Fibroblast of villous mesenchyme (primary cell): ENCODE measurements around the gene MAPK8. TPM values are rescaled to one million over a fixed set of nuclear protein-coding genes. Genes with fewer than 3 reads are reported as not detected.
A peak's percentile ranks its signal among the peaks of the same experiment; 100 is the strongest.
"Not testable (repeated sequence)": the region's sequence is repeated elsewhere in the genome, so short reads cannot be mapped to it uniquely, and the experiment has no call there.

Source experiments
- DNase-seq: peaks from one replicate; pipeline ENCODE4 v3.0.0-alpha.2; 2010; ENCODE audit warnings: low read depth
- H3K4me3 ChIP-seq: 2 replicates; pipeline ENCODE4 v1.5.1; 2011; ENCODE audit warnings: low read depth, mild to moderate bottlenecking, low read length
- total RNA-seq: library from RNA; depleted of rRNA; stranded (reverse); fragments of >200 nt; gene quantifications from 2 replicates; pipeline ENCODE4 v1.2.3, GENCODE V29; 2012
- TF ChIP-seq, protein P1 (sequence below): IDR thresholded peaks from 2 replicates; pipeline ENCODE4 v1.5.1; 2012; ENCODE audit warnings: low read depth, mild to moderate bottlenecking, low read length; ENCODE audit not compliant: insufficient read depth

Gene MAPK8
- total RNA-seq, 1 donor: 111 TPM

DNA sequence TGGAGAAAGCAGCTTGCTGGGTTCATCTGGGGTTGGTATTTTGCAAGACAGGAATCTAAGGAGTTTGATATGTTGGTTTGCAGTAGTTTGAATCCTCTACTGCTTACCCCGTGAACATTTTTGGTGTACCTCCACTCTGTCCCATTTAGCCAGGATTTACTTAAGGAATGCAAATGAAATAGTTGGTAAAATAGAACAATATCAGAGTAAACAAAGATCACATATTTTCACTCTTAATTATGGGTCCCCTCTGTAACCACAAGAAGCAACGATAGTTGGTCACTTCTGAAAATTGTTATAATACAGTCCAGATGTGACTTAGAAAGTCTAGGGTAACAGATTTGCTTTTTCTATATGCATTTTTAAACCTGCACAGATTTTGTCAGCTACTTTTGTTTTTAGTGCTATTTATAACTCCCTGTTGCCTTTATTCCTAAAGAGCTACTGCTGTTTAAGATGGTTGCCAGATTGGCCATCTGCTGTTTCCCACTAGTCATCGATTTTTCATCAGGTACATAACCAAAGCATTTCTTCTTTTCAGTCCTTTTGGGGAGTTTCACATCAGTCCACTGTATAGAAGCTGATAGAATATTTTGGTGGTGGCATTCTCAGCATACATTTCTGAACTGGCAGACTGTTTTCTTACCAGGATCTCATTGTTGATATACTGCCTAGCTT is 37.6 kb downstream of the MAPK8 start:
- no peak for DNase-seq
- TF ChIP-seq, protein P1, sequence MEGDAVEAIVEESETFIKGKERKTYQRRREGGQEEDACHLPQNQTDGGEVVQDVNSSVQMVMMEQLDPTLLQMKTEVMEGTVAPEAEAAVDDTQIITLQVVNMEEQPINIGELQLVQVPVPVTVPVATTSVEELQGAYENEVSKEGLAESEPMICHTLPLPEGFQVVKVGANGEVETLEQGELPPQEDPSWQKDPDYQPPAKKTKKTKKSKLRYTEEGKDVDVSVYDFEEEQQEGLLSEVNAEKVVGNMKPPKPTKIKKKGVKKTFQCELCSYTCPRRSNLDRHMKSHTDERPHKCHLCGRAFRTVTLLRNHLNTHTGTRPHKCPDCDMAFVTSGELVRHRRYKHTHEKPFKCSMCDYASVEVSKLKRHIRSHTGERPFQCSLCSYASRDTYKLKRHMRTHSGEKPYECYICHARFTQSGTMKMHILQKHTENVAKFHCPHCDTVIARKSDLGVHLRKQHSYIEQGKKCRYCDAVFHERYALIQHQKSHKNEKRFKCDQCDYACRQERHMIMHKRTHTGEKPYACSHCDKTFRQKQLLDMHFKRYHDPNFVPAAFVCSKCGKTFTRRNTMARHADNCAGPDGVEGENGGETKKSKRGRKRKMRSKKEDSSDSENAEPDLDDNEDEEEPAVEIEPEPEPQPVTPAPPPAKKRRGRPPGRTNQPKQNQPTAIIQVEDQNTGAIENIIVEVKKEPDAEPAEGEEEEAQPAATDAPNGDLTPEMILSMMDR: no peak

DNA sequence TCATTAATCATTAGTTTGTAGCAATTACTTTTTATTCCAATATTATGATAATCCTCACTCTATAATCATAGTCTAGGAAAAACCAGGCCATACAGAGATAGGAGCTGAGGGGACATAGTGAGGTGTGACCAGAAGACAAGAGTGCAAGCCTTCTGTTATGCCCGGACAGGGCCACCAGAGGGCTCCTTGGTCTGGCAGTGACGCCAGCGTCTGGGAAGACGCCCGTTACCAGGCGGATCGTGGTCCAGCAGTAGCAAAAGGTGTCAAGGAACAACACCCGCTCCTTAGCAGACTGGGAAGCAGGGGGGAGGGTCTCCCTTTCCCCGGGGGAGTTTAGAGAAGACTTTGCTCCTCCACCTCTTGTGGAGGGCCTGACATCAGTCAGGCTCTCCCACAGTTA is 39.8 kb downstream of the MAPK8 start:
- H3K4me3 ChIP-seq, DNase-seq: not testable (repeated sequence)

More for the DNA sequence above, 37.6 kb downstream of the MAPK8 start:
- no peak overlapping the region for H3K4me3 ChIP-seq

DNA sequence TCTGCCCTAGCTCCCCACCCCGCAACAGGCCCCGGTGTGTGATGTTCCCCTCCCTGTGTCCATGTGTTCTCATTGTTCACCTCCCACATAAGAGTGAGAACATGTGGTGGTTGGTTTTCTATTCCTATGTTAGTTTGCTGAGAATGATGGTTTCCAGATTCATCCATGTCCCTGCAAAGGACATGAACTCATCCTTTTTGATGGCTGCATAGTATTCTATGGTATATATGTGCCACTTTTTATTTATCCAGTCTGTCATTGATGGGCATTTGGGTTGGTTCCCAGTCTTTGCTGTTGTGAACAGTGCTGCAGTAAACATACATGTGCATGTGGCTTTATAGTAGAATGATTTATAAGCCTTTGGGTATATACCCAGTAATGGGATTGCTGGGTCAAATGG is 41.1 kb downstream of the MAPK8 start:
- DNase-seq, H3K4me3 ChIP-seq: not testable (repeated sequence)

DNA sequence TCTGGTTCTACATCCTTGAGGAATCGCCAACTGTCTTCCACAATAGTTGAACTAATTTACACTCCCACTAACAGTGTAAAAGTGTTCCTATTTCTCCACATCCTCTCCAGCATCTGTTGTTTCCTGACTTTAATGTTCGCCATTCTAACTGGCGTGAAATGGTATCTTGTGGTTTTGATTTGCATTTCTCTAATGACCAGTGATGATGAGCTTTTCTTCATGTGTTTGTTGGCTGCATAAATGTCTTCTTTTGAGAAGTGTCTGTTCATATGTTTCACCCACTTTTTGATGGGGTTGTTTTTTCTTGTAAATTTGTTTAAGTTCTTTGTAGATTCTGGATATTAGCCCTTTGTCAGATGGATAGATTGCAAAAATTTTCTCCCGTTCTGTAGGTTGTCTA is 41.5 kb downstream of the MAPK8 start:
- H3K4me3 ChIP-seq, DNase-seq: not testable (repeated sequence)

GRCh38 chr10:48353246-48353645 is 46.8 kb downstream of the MAPK8 start:
- no peak overlapping the region for H3K4me3 ChIP-seq
- TF ChIP-seq, protein P1: no peak
- no peak for DNase-seq

- TF ChIP-seq, protein P1: no peak
- no peak for DNase-seq
- H3K4me3 ChIP-seq: no peak overlapping the region
These were observed 51.2 kb downstream of the MAPK8 start for GRCh38 chr10:48357631-48358030.

DNA sequence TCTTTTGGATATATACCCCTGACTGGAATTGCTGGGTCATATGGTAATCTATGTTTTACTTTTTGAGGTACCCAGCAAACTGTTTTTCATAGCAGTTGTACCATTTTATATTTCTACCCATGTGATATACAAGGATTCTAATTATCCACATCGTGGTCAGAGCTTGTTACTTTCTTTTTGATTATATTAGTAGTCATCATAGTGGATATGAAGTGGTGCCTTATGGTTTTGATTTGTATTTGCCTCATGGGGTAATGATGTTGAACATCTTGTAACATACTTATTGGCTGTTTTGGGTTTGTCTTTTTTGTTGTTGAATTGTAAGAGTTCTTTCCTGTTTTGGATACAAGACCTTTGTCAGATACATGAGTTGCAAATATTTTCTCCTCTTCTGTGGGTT is 51.7 kb downstream of the MAPK8 start:
- no peak overlapping the region for H3K4me3 ChIP-seq
- TF ChIP-seq, protein P1: no peak
- peak; percentile 20 for DNase-seq

DNA sequence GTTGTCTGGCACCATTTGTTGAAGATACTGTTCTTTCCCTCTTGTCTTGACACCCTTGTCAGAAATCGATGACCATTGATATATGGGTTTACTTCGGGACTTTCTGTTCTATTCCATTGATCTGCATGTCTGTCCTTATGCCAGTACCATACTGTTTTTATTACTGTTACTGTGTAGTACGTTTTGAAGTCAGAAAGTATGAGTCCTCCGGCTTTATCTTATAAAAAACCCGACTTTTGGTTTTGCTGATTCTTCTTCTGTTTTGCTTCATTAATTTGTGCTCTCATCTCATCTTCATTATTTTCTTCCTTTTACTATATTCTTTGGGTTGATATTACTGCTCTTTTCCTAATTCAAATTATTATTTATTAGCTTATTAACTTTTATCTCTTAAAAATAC is 52.4 kb downstream of the MAPK8 start:
- TF ChIP-seq, protein P1: no peak

DNA sequence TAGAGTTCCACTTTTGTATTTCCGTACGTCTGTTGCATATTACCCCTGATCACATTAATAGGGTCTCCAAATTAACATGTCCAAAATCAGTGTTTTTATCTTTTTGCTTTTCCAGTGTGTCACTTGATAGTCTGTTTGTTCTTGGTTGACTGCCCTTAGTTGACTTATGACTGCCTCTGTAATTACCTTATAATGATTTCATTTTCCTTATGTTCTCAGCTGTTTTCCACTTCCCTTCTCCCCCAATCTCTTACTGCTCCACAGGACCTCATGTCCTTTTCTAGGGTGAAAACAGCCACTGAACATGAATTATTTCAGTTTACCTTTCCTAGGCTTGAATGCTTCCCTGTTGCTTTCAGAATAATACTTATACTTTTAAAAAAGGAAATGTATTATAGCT is 54.7 kb downstream of the MAPK8 start:
- H3K4me3 ChIP-seq: no peak overlapping the region
- TF ChIP-seq, protein P1: no peak
- no peak for DNase-seq

More for the DNA sequence above, 52.4 kb downstream of the MAPK8 start:
- H3K4me3 ChIP-seq: no peak overlapping the region
- no peak for DNase-seq
